HG03558 (cell line): ENCODE results near the gene STXBP5.

Experiments
- ATAC-seq: cut with Tn5 transposase; IDR thresholded peaks from one replicate; pipeline ENCODE4 v1.9.1; 2021; ENCODE audit warnings: moderate number of reproducible peaks; ENCODE audit not compliant: unreplicated experiment; ENCODE audit errors: extremely low read depth

Gene STXBP5

DNA sequence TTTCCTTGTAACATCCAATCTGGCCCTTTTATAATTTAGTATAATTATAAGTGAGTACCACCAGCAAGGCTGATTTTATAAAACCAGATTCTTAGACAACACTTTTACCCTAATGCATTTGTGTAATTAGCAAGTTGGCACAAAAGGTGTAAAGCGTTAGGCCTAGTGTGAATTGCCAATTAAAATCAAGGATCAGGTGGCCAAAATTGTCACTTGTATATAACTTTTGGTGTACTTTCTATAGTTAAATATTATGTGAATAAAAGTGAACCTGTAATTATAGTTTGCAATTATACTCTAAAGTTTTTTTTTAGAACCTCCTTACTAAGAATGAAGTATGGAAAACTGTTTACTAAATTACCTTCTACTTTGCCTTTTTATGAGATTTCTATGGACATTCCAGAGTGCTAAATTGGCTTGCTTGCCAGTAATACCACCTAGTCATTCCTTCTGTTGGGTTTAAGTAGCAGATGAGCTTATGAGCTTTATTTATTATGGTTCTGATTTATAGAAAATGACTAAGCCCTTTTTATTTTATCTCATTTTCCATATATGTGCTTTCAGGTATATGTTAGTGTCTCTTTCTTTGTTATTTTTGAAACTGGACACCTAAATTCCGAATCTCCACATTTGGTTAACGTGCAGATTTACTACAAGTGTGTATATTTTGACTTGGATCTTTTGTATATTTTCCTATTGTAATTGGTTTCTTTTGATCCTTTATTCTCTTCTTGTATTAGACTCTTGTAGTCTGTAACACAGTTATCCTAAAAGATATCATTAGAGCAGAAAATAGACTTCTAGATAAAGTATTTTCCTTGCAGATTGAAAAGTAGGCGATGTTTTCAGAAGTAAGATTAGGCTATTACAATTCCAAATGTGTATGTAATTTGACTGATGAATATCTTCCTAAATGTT, 3.9 kb downstream of the STXBP5 start:
- no peak for ATAC-seq

GRCh38 chr6:147209762-147210449, 5.7 kb downstream of the STXBP5 start:
- no peak for ATAC-seq

DNA sequence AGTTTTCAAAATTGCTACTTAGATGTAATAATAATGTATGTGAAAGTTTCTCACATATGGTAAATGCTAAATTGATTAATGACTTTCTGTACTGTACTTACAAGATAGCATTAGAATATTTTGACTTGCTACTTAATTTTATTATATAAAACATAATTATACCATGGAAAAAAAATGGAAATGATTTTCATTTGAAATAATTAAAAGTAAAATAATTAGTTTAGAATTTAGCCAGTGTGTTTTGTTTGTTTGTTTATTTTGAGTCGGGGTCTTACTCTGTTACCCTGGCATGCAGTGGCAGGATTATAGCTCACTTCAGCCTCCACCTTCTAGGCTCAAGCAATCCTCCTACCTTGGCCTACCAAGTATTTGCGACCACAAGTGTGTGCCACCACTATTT, 7.1 kb downstream of the STXBP5 start:
- no peak for ATAC-seq

- no peak for ATAC-seq
Observed at GRCh38 chr6:147211831-147212230, 7.6 kb downstream of the STXBP5 start.

- ATAC-seq: no peak
Observed at GRCh38 chr6:147212622-147213021, 8.4 kb downstream of the STXBP5 start.

DNA sequence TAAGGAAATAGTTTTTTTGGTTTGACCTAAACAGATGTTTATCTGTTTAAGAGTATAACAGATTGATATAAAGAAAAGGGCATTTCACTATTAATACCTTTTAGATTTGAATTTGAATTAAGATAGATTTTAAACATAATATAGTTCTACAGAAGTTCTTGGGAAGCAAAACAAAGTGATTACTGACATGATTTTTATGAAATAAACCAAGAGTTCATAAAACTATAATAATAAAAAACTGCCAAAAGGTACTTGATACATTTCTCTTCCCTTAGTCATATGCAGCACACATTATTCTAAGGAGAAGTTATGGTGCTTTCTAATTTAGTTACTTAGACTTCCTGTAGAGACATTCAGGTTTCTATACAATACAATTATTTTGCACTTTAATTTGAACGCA, 9.6 kb downstream of the STXBP5 start:
- ATAC-seq: no peak

GRCh38 chr6:147214248-147215227, 10.3 kb downstream of the STXBP5 start:
- ATAC-seq: no peak

GRCh38 chr6:147216915-147217314, 12.7 kb downstream of the STXBP5 start:
- ATAC-seq: no peak

DNA sequence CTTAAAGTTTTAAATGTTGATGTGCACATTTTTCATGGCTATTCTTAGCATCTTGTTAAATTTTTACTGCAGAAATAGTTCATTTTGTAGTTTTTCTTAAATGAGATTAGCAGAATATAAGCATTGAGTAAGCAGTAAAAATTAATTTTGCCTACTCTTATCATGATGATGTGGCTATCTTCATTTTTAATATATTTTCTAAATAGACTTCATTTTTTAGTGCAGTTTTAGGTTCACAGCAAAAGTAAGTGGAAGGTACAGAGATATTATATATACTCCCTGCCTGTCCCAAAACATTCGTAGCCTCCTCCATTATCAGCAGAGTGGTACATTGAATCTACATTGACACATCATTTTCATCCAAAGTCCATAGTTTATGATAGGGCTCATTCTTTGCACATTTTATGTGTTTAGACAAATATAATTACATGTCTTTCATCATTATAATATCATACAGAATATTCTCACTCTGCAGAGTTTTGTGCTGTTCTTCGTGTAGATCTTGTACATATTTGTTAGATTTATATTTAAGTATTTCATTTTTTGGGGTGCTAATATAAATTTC, 13.7 kb downstream of the STXBP5 start:
- ATAC-seq: no peak

DNA sequence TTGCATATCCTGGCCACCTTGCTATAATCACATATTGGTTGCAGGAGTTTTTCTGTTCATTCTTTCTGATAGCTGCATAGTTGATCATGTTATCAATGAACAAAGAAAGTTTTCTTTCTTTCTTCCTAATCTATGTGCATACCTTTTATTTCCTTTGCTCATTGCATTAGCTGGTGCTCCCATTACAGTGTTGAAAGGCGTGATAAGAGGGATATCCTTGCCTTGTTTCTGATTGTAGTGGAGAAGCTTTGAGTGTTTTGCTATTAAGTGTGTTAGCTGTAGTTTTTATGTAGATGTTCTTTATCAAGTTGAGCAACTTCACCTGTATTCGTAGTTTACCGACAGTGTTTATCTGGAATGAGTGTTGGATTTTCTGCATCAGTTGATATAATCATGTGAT, 14.6 kb downstream of the STXBP5 start:
- ATAC-seq: no peak

DNA sequence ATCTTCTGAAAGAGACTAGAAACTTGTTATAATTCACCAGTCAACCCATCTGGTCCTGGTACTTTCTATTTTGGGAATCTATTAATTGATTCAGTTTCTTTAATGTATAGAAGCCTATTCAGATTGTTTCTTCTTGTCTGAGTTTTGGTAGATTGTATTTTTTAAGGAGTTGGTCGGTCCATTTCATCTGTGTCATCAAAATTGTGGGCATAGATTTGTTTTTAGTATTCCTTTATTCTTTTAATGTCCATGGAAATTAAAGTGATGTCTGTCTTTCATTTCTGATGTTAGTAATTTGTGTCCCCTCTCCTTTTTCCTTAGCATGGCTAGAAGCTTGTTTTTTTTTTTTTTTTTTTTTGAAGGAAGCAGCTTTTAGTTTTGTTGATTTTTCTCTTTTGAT, 15.2 kb downstream of the STXBP5 start:
- ATAC-seq: no peak

DNA sequence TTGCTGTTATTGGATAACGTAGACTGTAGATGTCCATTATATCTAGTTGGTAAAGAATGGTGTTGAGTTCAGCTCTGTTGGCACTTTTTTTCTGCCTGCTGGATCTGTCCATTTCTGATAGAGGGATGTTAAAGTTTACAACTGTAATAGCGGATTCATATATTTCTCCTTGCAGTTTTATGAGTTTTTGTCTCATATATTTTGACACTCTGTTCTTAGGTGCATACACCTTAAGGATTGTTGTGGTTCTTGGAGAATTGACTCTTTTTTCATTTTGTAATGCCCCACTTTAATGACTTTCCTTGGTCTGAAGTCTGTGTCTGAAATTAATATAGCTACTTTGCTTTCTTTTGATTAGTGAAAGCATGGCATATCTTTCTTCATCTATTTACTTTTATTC, 16.1 kb downstream of the STXBP5 start:
- ATAC-seq: no peak

GRCh38 chr6:147221739-147222138, 17.5 kb downstream of the STXBP5 start:
- ATAC-seq: no peak

DNA sequence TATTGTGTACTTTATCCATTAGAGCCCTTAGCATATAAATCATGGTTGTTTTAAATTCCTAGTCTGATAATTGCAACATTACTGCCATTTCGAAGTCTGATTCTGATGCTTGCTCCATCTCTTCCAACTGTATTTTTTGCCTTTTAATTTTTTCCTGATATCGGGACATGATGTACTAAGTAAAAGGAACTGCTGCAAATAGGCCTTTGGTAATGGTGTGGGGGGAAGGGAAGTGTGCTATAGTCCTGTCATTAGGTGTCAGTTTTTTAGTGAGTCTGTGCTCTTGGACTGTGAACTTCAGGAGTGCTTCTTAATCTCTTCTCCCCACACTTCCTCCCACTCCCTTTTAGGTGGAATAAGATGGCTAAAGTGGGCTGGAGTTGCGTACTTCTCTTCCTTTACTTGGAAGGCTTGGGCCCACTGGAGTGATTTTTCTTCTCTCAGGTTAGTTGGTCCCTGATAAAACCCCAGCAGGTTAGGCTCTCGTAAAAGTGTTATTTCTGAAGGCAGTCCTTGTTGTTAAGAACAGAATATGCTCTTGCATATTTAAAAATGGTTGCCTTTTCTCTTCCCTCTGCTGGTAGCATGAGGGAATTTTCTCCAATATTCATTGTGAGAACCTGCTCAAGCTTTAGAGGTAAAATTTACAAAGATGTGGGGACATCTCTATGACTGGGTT, 18.1 kb downstream of the STXBP5 start:
- no peak for ATAC-seq

DNA sequence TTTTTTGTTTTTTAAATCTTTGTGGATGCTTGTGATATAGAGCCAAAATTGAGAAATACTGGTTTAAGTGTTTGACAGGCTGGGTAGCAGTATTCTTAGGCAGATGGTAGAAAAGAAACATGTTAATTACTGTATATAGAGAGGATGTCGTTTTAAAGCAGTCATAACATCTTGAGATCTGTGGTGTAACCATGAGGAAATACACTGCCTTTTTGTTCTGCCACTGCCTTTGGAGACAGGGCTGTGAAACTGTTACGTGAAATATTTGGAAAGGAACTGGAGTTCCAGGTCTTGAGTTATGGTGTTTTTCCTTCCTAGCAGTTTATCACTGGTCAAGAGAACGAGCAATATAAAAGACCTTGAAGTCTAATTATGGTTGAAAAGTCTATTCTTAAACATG, 19.5 kb downstream of the STXBP5 start:
- ATAC-seq: no peak

- ATAC-seq: no peak
Observed at GRCh38 chr6:147226163-147226724, 22.0 kb downstream of the STXBP5 start.

- no peak for ATAC-seq
Observed at GRCh38 chr6:147226877-147227276, 22.7 kb downstream of the STXBP5 start.

- no peak for ATAC-seq
Observed at GRCh38 chr6:147227770-147228320, 23.6 kb downstream of the STXBP5 start.

DNA sequence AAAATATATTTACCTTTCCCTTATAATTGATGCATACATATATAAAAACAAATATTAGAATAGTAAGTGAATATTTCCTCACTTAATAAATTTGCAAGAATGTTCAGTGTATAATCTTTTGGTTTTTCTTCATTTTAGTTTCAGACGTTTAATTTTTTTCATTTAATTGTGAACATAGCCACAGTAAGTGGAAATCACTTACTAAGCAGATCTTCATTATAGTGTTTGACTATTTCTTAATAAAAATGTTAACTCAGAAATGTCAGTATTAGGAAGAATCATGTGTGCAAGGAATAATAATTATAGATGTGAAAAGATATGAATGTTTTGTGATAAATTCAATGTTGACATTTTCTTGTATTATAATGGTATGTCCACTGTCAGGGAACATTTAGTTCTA, 27.4 kb downstream of the STXBP5 start:
- no peak for ATAC-seq
